ENCODE results near the gene HSBP1.
A peak's percentile ranks its signal among the peaks of the same experiment; 100 is the strongest.

The HSBP1 gene

DNA sequence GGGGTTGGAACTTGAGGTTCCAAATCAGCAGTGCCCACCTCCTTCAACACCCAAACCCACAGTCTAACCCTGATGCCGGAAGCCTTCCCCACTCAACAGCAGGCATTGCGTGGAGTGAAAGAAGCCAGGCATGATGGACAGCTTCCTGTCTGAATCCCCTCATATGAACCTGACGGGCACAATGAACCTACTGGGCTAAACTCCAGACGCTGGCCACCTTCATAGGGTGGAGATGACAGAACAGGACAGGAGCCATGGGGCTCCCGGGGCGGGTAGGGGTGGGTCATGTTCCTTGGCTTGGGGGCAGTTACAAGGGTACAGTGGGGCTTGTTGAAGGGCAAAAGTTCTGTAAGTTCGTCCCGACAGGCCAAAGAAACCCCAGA, 460 bp upstream of the HSBP1 start:
- ATAC-seq (ENCODE audit: low read depth) = no peak; the same call in 2 of the 3 replicates
- no peak for DNase-seq (ENCODE audit: low spot score)

DNA sequence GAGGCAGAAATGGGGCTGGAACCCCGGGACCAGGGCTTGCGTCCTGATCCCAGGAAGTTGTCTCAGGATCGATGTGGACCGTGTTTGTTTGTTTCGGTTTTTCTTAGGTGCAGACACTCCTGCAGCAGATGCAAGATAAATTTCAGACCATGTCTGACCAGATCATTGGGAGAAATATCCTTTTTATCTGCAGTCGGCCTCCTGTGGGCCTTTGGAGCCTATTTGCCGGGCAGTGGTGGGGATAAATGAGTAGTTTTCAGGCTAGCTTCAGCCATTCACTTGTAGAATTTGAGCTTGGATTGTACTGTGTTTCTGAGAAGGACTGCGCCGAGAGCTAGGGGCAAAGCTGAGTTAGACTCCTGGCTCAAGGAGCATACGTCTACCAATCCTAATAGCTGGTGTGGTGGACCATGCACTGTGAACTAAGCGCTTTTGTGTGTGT, 816 bp downstream of the HSBP1 start:
- Histone ChIP-seq H3K4me3 (ENCODE audit: severe bottlenecking) (peak overlapping the region; percentile 93), H3K4me1 (ENCODE audit: insufficient read depth, poor library complexity, severe bottlenecking) (peaks cover 4% of the 10 kb centered on the region), H3K27me3 (ENCODE audit: insufficient read depth, poor library complexity, severe bottlenecking) (no peaks in the 10 kb centered on the region), H3K36me3 (ENCODE audit: low read depth) (peaks cover 34% of the 10 kb centered on the region), H3K9me3 (ENCODE audit: severe bottlenecking) (no peaks in the 10 kb centered on the region), H3K27ac (ENCODE audit: poor library complexity, severe bottlenecking) (peak overlapping the region; percentile 40)
- ATAC-seq (ENCODE audit: low read depth) = peak; percentile 16; the same call in 2 of the 3 replicates
- no peak for DNase-seq (ENCODE audit: low spot score)
- TF ChIP-seq, protein P1, sequence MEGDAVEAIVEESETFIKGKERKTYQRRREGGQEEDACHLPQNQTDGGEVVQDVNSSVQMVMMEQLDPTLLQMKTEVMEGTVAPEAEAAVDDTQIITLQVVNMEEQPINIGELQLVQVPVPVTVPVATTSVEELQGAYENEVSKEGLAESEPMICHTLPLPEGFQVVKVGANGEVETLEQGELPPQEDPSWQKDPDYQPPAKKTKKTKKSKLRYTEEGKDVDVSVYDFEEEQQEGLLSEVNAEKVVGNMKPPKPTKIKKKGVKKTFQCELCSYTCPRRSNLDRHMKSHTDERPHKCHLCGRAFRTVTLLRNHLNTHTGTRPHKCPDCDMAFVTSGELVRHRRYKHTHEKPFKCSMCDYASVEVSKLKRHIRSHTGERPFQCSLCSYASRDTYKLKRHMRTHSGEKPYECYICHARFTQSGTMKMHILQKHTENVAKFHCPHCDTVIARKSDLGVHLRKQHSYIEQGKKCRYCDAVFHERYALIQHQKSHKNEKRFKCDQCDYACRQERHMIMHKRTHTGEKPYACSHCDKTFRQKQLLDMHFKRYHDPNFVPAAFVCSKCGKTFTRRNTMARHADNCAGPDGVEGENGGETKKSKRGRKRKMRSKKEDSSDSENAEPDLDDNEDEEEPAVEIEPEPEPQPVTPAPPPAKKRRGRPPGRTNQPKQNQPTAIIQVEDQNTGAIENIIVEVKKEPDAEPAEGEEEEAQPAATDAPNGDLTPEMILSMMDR (IDR thresholded peaks at IDR 0.05; ENCODE audit: poor library complexity, severe bottlenecking) = no peak

More for the DNA sequence above, 460 bp upstream of the HSBP1 start:
- TF ChIP-seq, protein P1 (IDR thresholded peaks at IDR 0.05; ENCODE audit: poor library complexity, severe bottlenecking) = no peak
- H3K4me1 ChIP-seq (ENCODE audit: insufficient read depth, poor library complexity, severe bottlenecking) = peaks cover 4% of the 10 kb centered on the region
- no peaks in the 10 kb centered on the region for H3K9me3 ChIP-seq (ENCODE audit: severe bottlenecking)
- H3K36me3 ChIP-seq (ENCODE audit: low read depth) = peaks cover 29% of the 10 kb centered on the region
- no peaks in the 10 kb centered on the region for H3K27me3 ChIP-seq (ENCODE audit: insufficient read depth, poor library complexity, severe bottlenecking)
- H3K27ac ChIP-seq (ENCODE audit: poor library complexity, severe bottlenecking) = no peak overlapping the region
- peak overlapping the region; percentile 93 for H3K4me3 ChIP-seq (ENCODE audit: severe bottlenecking)

DNA sequence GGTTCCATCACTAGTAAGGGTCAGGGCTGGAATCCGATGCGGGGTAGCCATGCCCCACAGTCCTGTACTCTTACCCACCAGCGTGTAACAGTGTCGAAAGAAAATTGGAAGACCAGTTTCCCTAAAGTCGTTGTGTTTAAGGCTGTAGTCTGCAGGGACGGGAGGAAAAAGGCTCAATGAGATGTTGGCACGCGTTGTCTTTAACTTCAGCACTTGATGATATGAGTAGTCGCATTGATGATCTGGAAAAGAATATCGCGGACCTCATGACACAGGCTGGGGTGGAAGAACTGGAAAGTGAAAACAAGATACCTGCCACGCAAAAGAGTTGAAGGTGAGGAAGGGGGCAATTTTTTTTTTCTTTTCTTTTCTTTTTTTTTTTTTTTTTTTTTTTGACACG, 1.3 kb downstream of the HSBP1 start:
- DNase-seq (ENCODE audit: low spot score) (no peak), ATAC-seq (ENCODE audit: low read depth) (no peak)
- peaks cover 34% of the 10 kb centered on the region for H3K36me3 ChIP-seq (ENCODE audit: low read depth)
- TF ChIP-seq, protein P1 (IDR thresholded peaks at IDR 0.05; ENCODE audit: poor library complexity, severe bottlenecking) = no peak
- peak overlapping the region; percentile 93 for H3K4me3 ChIP-seq (ENCODE audit: severe bottlenecking)
- no peaks in the 10 kb centered on the region for H3K27me3 ChIP-seq (ENCODE audit: insufficient read depth, poor library complexity, severe bottlenecking)
- no peak overlapping the region for H3K27ac ChIP-seq (ENCODE audit: poor library complexity, severe bottlenecking)
- H3K9me3 ChIP-seq (ENCODE audit: severe bottlenecking) = no peaks in the 10 kb centered on the region
- H3K4me1 ChIP-seq (ENCODE audit: insufficient read depth, poor library complexity, severe bottlenecking) = peaks cover 8% of the 10 kb centered on the region

DNA sequence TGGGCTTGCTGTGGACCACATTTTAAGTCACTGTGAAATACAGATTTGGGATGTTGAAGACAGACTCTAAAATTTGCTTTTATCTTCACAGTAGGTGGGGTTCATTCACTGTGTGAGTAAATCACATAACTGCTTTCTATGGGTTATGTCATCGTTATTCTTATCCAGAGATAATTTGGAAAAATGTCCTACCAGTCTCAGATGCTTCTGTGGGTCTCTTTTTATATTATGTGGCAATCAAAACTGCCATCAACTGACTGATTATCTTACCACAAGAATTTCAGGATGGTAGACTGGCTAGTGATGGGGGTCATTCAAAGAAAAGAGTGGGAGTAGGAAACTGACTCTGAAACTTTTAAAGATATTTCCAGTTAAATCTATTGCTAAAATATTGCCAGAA, 3.1 kb downstream of the HSBP1 start:
- no peak for ATAC-seq (ENCODE audit: low read depth)

More for the DNA sequence above, 3.1 kb downstream of the HSBP1 start:
- DNase-seq (ENCODE audit: low spot score) = no peak
- H3K4me3 ChIP-seq (ENCODE audit: severe bottlenecking) = no peak overlapping the region
- TF ChIP-seq, protein P1 (IDR thresholded peaks at IDR 0.05; ENCODE audit: poor library complexity, severe bottlenecking) = no peak
- H3K9me3 ChIP-seq (ENCODE audit: severe bottlenecking) = no peaks in the 10 kb centered on the region
- H3K27me3 ChIP-seq (ENCODE audit: insufficient read depth, poor library complexity, severe bottlenecking) = no peaks in the 10 kb centered on the region
- H3K36me3 ChIP-seq (ENCODE audit: low read depth) = peaks cover 34% of the 10 kb centered on the region
- H3K27ac ChIP-seq (ENCODE audit: poor library complexity, severe bottlenecking) = no peak overlapping the region
- peaks cover 13% of the 10 kb centered on the region for H3K4me1 ChIP-seq (ENCODE audit: insufficient read depth, poor library complexity, severe bottlenecking)
